Hippocampal formation (tissue), 2 donors: ENCODE results near the gene SH2D3A.

Experiments used
- DNase-seq, 2 donors: peaks; one replicate each; lab custom pipeline; 2025; lab: John Stamatoyannopoulos, UW

SH2D3A gene

GRCh38 chr19:6708346-6708745 is 58.9 kb downstream of the SH2D3A start:
- DNase-seq: no peak

GRCh38 chr19:6707658-6708018 is 59.6 kb downstream of the SH2D3A start:
- DNase-seq: no peak

GRCh38 chr19:6707011-6707657 is 60.1 kb downstream of the SH2D3A start:
- no peak for DNase-seq

GRCh38 chr19:6706633-6706958 is 60.6 kb downstream of the SH2D3A start:
- no peak for DNase-seq

GRCh38 chr19:6705931-6706632 is 61.2 kb downstream of the SH2D3A start:
- no peak for DNase-seq
